ENCODE data around the gene KLF13. TPM values are rescaled to one million over a fixed set of nuclear protein-coding genes. Genes with fewer than 3 reads are reported as not detected.

KLF13 gene
- polyA plus RNA-seq, 2 of the 4 experiments (the other 2 are of a cell fraction) = 53.5 TPM

DNA sequence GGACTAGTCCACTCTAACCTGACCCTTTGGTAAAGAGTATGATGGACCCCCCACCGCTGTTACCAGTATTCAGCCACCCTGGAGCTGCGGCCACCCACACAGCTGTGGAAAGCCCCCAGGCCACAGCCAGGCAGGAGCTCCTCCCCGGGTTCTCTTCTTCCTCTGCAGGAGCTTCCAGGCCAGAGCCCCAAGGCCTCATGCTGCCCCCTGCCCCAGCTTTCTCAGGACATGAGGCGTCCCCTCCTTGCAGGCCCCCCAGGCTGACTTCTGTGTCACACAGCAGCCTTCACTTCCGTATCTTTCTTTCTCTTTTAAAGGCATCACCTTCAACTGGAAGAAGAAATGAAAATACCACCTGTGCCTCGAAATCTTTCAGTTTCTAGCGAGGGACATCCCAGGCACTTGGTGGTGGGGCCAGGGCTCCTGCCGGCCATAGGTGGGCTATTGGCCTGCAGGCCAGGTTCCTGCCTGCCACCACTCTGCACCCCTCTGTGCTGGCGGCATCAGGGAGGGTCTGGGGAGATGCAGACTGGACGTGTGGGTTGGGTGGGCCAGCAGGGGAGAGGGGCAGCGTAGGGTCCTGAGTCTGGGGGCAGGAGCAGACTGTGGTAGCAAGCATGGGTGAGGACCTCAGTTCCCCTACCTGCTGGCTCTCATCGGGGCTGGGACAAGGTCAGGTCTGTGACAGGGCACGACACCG lies 19.9 kb downstream of the KLF13 start:
- ATAC-seq = no peak
- Histone ChIP-seq H3K4me2 (no peak overlapping the region), H3K27ac (no peak overlapping the region), H3K9me3 (no peaks in the 10 kb centered on the region), H3K4me1 (peaks cover 13% of the 10 kb centered on the region), H3K4me3 (no peak overlapping the region)
- WGBS (ENCODE audit: missing lambda C conversion rate) = 88% methylated on average over 13 of the region's 14 CpGs
- no peak for FAIRE-seq
- ChIA-PET CTCF (interaction anchor here (0.7 to 2.6 kb wide), 6 partner anchors 11 to 146 kb away, joined by 3 to 8 read pairs (median 4); no protein-coding TSS in a partner anchor), POLR2A (no interaction called here)
- DNase-seq (ENCODE audit: low read depth in 1 of 2, low spot score in 1 of 2) = no peak
- TF ChIP-seq, protein P1, sequence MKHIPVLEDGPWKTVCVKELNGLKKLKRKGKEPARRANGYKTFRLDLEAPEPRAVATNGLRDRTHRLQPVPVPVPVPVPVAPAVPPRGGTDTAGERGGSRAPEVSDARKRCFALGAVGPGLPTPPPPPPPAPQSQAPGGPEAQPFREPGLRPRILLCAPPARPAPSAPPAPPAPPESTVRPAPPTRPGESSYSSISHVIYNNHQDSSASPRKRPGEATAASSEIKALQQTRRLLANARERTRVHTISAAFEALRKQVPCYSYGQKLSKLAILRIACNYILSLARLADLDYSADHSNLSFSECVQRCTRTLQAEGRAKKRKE (CRISPR knock-in tag; IDR thresholded peaks at IDR 0.05; ENCODE audit: low read depth) = no peak
- TF ChIP-seq TFCP2L1 (CRISPR knock-in tag; IDR thresholded peaks at IDR 0.05) = no peak
- no peak for TF ChIP-seq RCOR1 (IDR thresholded peaks at IDR 0.05; ENCODE audit: low read depth, low read length)
- no peak for TF ChIP-seq REST (IDR thresholded peaks at IDR 0.05)
- no peak for TF ChIP-seq EHMT2 (IDR thresholded peaks at IDR 0.05; ENCODE audit: low read depth)

GRCh38 chr15:31347067-31347975 lies 20.7 kb downstream of the KLF13 start:
- no peak overlapping the region for H3K4me2 ChIP-seq
- no peak for ATAC-seq
- no peak overlapping the region for H3K4me3 ChIP-seq
- ChIA-PET POLR2A (no interaction called here), CTCF (interaction anchor here (0.7 to 2.6 kb wide), 6 partner anchors 10 to 147 kb away, joined by 3 to 8 read pairs (median 4); no protein-coding TSS in a partner anchor)
- TF ChIP-seq CHD4 (IDR thresholded peaks at IDR 0.05; ENCODE audit: borderline replicate concordance) (no peak), EP300 (IDR thresholded peaks at IDR 0.05) (no peak), SREBF2 (IDR thresholded peaks at IDR 0.05) (no peak), JUNB (IDR thresholded peaks at IDR 0.05) (no peak), CBX2 (IDR thresholded peaks at IDR 0.05; ENCODE audit: borderline replicate concordance, low read depth) (no peak), JUN (IDR thresholded peaks at IDR 0.05) (no peak), ZC3H11A (IDR thresholded peaks at IDR 0.05) (no peak)
- 95% methylated on average over 14 of the region's 14 CpGs for WGBS (ENCODE audit: missing lambda C conversion rate)
- H3K9me3 ChIP-seq = no peaks in the 10 kb centered on the region
- no peak for FAIRE-seq
- H3K4me1 ChIP-seq = peaks cover 15% of the 10 kb centered on the region
- no peak overlapping the region for H3K27ac ChIP-seq
- DNase-seq (ENCODE audit: low read depth in 1 of 2, low spot score in 1 of 2) = no peak

GRCh38 chr15:31347981-31348803 lies 21.6 kb downstream of the KLF13 start:
- Histone ChIP-seq H3K4me3 (no peak overlapping the region), H3K9me3 (no peaks in the 10 kb centered on the region), H3K4me2 (no peak overlapping the region), H3K27ac (no peak overlapping the region), H3K4me1 (peaks cover 24% of the 10 kb centered on the region)
- FAIRE-seq = no peak
- WGBS (ENCODE audit: missing lambda C conversion rate) = 92% methylated on average over 19 of the region's 19 CpGs
- POLR2A ChIA-PET = no interaction called here
- ATAC-seq = no peak
- CTCF ChIA-PET = interaction anchor here (0.7 to 2.6 kb wide), 4 partner anchors 9 to 142 kb away, joined by 3 to 6 read pairs (median 4); no protein-coding TSS in a partner anchor
- no peak for DNase-seq (ENCODE audit: low read depth in 1 of 2, low spot score in 1 of 2)
- TF ChIP-seq RFX5 (IDR thresholded peaks at IDR 0.05) (no peak), HOXB13 (CRISPR knock-in tag; IDR thresholded peaks at IDR 0.05; ENCODE audit: low read depth) (no peak), E2F6 (IDR thresholded peaks at IDR 0.05; ENCODE audit: borderline replicate concordance, low read depth) (no peak), FOSB (CRISPR knock-in tag; IDR thresholded peaks at IDR 0.05) (no peak), NR3C1 (IDR thresholded peaks at IDR 0.05) (no peak), ZSCAN20 (CRISPR knock-in tag; IDR thresholded peaks at IDR 0.05) (no peak), ELK1 (IDR thresholded peaks at IDR 0.05; ENCODE audit: low read depth, low read length) (no peak), REST (IDR thresholded peaks at IDR 0.05) (no peak)

Data from A549 (cell line).